ENCODE results near the gene SLC16A1. TPM values are rescaled to one million over a fixed set of nuclear protein-coding genes. Genes with fewer than 3 reads are reported as not detected.
"Not testable (repeated sequence)": the region's sequence is repeated elsewhere in the genome, so short reads cannot be mapped to it uniquely, and the experiment has no call there.

SLC16A1 gene
- total RNA-seq, 1 experiment from 2014 or later, result 74.6 TPM

DNA sequence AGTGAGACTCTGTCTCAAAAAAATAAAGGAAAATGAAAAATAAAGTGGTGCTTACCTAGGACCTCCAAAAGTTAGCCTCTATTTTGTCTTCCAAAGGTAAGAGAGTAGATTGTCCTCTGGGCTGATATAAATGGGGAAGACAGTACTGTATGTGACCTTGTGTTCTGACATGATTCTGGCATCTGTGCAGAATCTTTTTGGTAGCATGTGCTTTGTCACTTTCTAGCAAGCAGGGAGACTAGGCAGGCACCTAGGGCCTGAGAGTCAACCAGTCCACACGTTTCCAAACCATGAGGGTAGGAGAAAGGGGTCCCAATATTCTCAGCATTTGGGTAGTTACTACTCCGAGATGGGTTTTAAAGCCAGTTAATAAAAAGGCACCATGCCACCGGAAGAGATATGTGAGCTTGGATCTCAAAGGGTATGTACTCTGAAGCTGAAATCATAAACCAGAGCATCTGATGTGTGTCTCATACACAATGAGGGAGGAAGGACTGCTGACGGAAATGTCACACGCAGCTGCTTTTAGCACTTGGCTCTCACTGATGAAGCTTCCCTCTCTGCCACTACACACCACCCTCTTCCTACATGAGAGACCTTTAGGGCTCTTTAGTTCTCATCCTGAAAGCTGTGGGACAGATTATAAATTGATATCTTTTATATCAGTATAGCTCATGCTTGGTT lies 27.0 kb upstream of the SLC16A1 start:
- no peak overlapping the region for H2AFZ ChIP-seq
- DNase-seq, result no peak
- H3K79me2 ChIP-seq (ENCODE audit: low read depth), result no peaks in the 10 kb centered on the region
- no peaks in the 10 kb centered on the region for H3F3A ChIP-seq (ENCODE audit: insufficient read depth, low read depth)
- no peak overlapping the region for H3K4me2 ChIP-seq
- no peaks in the 10 kb centered on the region for H3K9me2 ChIP-seq (ENCODE audit: insufficient read depth)
- H3K9me3 ChIP-seq (ENCODE audit: insufficient read depth, low read depth), result no peaks in the 10 kb centered on the region
- no peak overlapping the region for H3K27ac ChIP-seq
- H3K36me3 ChIP-seq (ENCODE audit: low read depth), result no peaks in the 10 kb centered on the region
- H4K20me1 ChIP-seq (ENCODE audit: insufficient read depth), result no peaks in the 10 kb centered on the region
- H3K4me1 ChIP-seq (replicated peaks; ENCODE audit: insufficient read depth), result no peaks in the 10 kb centered on the region
- TF ChIP-seq EZH2 (IDR thresholded peaks at IDR 0.05; ENCODE audit: low read depth), result no peak
- TF ChIP-seq, protein P1, sequence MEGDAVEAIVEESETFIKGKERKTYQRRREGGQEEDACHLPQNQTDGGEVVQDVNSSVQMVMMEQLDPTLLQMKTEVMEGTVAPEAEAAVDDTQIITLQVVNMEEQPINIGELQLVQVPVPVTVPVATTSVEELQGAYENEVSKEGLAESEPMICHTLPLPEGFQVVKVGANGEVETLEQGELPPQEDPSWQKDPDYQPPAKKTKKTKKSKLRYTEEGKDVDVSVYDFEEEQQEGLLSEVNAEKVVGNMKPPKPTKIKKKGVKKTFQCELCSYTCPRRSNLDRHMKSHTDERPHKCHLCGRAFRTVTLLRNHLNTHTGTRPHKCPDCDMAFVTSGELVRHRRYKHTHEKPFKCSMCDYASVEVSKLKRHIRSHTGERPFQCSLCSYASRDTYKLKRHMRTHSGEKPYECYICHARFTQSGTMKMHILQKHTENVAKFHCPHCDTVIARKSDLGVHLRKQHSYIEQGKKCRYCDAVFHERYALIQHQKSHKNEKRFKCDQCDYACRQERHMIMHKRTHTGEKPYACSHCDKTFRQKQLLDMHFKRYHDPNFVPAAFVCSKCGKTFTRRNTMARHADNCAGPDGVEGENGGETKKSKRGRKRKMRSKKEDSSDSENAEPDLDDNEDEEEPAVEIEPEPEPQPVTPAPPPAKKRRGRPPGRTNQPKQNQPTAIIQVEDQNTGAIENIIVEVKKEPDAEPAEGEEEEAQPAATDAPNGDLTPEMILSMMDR (conservative IDR thresholded peaks at IDR 0.05), result no peak
- no peaks in the 10 kb centered on the region for H3K27me3 ChIP-seq (ENCODE audit: insufficient read depth, low read depth)
- H3K4me3 ChIP-seq, result no peak overlapping the region
- intact Hi-C loops (cut with micrococcal nuclease; ENCODE audit: unreplicated experiment), result no loop called here
- ChIA-PET POLR2A (ENCODE audit: unreplicated experiment) (no interaction called here), CTCF (interaction anchor here (0.6 kb wide), 1 partner anchor 59 kb away, joined by 11 read pairs; no protein-coding TSS in a partner anchor)
- no TSS peak for BruUV-seq (replicated peaks)

DNA sequence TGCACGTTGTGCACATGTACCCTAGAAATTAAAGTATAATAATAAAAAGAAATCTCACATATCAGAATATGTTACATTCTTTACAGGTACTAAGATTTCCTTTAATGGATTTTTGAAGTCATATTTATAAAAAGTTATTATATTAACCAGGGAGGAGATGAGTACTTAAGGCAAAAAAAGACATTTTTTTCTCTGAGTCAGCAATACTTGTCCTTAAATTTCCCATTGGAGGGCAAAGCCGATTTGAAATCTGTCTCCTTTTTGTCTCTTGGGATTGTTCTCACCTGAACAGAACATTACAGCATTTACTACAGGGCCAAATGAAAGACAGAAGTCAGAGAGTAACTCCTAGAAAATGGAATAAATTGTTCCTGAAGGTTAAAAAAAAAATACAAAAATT lies 26.3 kb upstream of the SLC16A1 start:
- intact Hi-C loops (cut with micrococcal nuclease; ENCODE audit: unreplicated experiment), result no loop called here
- no peaks in the 10 kb centered on the region for H3K9me3 ChIP-seq (ENCODE audit: insufficient read depth, low read depth)
- H3K4me3 ChIP-seq, result no peak overlapping the region
- no peaks in the 10 kb centered on the region for H3K27me3 ChIP-seq (ENCODE audit: insufficient read depth, low read depth)
- H3K79me2 ChIP-seq (ENCODE audit: low read depth), result no peaks in the 10 kb centered on the region
- H3K4me2 ChIP-seq, result no peak overlapping the region
- CTCF ChIA-PET, result interaction anchor here (0.7 kb wide), 1 partner anchor 82 kb away, joined by 6 read pairs; no protein-coding TSS in a partner anchor
- H3K36me3 ChIP-seq (ENCODE audit: low read depth), result no peaks in the 10 kb centered on the region
- H2AFZ ChIP-seq, result no peak overlapping the region
- H4K20me1 ChIP-seq (ENCODE audit: insufficient read depth), result no peaks in the 10 kb centered on the region
- POLR2A ChIA-PET (ENCODE audit: unreplicated experiment), result no interaction called here
- H3K4me1 ChIP-seq (replicated peaks; ENCODE audit: insufficient read depth), result no peaks in the 10 kb centered on the region
- no peaks in the 10 kb centered on the region for H3K9me2 ChIP-seq (ENCODE audit: insufficient read depth)
- H3F3A ChIP-seq (ENCODE audit: insufficient read depth, low read depth), result no peaks in the 10 kb centered on the region
- BruUV-seq (replicated peaks), result no TSS peak
- no peak for TF ChIP-seq EZH2 (IDR thresholded peaks at IDR 0.05; ENCODE audit: low read depth)
- TF ChIP-seq, protein P1 (conservative IDR thresholded peaks at IDR 0.05), result no peak
- DNase-seq, result no peak
- H3K27ac ChIP-seq, result no peak overlapping the region

DNA sequence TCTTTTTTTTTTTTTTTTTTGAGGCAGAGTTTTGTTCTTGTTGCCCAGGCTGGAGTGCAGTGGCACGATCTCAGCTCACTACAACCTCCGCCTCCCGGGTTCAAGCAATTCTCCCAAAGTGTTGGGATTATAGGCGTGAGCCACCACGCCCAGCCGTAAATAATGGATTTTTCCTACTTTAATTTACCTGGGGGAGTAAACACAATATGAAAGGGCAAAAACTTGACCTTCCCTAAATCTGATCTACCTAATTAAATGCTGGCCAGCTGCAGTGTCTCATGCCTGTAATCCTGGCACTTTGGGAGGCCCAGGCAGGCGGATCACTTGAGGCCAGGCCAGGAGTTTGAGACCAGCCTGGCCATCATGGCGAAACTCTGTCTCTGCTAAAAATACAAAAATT lies 25.8 kb upstream of the SLC16A1 start:
- H3K9me2 ChIP-seq (ENCODE audit: insufficient read depth); H3K4me3 ChIP-seq; POLR2A ChIA-PET (ENCODE audit: unreplicated experiment); H3K27ac ChIP-seq; BruUV-seq (replicated peaks); H2AFZ ChIP-seq; H3K36me3 ChIP-seq (ENCODE audit: low read depth); H3K4me1 ChIP-seq (replicated peaks; ENCODE audit: insufficient read depth); H3K27me3 ChIP-seq (ENCODE audit: insufficient read depth, low read depth); H3K4me2 ChIP-seq; H4K20me1 ChIP-seq (ENCODE audit: insufficient read depth); H3K79me2 ChIP-seq (ENCODE audit: low read depth); intact Hi-C loops (cut with micrococcal nuclease; ENCODE audit: unreplicated experiment); H3F3A ChIP-seq (ENCODE audit: insufficient read depth, low read depth); DNase-seq; H3K9me3 ChIP-seq (ENCODE audit: insufficient read depth, low read depth): not testable (repeated sequence)
- CTCF ChIA-PET, result interaction anchor here (0.7 kb wide), 1 partner anchor 82 kb away, joined by 6 read pairs; no protein-coding TSS in a partner anchor
